Measurements from ENCODE around the gene RBFOX2. TPM values are rescaled to one million over a fixed set of nuclear protein-coding genes. Genes with fewer than 3 reads are reported as not detected.
"Not testable (repeated sequence)": the region's sequence is repeated elsewhere in the genome, so short reads cannot be mapped to it uniquely, and the experiment has no call there.

RBFOX2 gene
- total and polyA plus RNA-seq, 2 experiments from 2014 or later, result 88.8 to 131 TPM

GRCh38 chr22:36048911-36049677 is 20.5 kb upstream of the RBFOX2 start:
- peaks cover 11% of the 10 kb centered on the region for H3K4me1 Mint-ChIP-seq
- Histone ChIP-seq H3F3A (replicated peaks; ENCODE audit: low read depth) (no peaks in the 10 kb centered on the region), H3K27me3 (ENCODE audit: insufficient read depth) (no peaks in the 10 kb centered on the region), H4K20me1 (replicated peaks; ENCODE audit: insufficient read depth) (no peaks in the 10 kb centered on the region), H3K4me1 (ENCODE audit: insufficient read depth) (peaks cover 5% of the 10 kb centered on the region), H3K36me3 (ENCODE audit: insufficient read depth) (no peaks in the 10 kb centered on the region), H2AFZ (no peak overlapping the region), H3K79me2 (replicated peaks; ENCODE audit: insufficient read depth) (no peaks in the 10 kb centered on the region), H3K9me2 (ENCODE audit: insufficient read depth) (no peaks in the 10 kb centered on the region), H3K4me2 (no peak overlapping the region), H3K27ac (ENCODE audit: low read depth) (no peak overlapping the region), H3K4me3 (no peak overlapping the region)
- H3K27ac Mint-ChIP-seq, result no peak overlapping the region
- no peak for TF ChIP-seq ZNF462 (CRISPR knock-in tag; IDR thresholded peaks at IDR 0.05)
- no peak for TF ChIP-seq ETS1 (IDR thresholded peaks at IDR 0.05)
- no peak for ATAC-seq
- no peak for DNase-seq (ENCODE audit: low spot score)
- no peaks in the 10 kb centered on the region for H3K36me3 Mint-ChIP-seq (ENCODE audit: low read depth)
- no peak overlapping the region for H3K4me3 Mint-ChIP-seq
- no peaks in the 10 kb centered on the region; the same call in 2 of the 3 replicates for H3K9me3 Mint-ChIP-seq
- H3K27me3 Mint-ChIP-seq (ENCODE audit: insufficient read depth, low read depth, poor library complexity), result peaks cover 14% of the 10 kb centered on the region

GRCh38 chr22:36044517-36044916 is 15.9 kb upstream of the RBFOX2 start:
- H3K4me3 Mint-ChIP-seq; H3K9me2 ChIP-seq (ENCODE audit: insufficient read depth); ATAC-seq; H3K27me3 ChIP-seq (ENCODE audit: insufficient read depth); H2AFZ ChIP-seq; H3K27me3 Mint-ChIP-seq (ENCODE audit: insufficient read depth, low read depth, poor library complexity); H3K36me3 ChIP-seq (ENCODE audit: insufficient read depth); H4K20me1 ChIP-seq (replicated peaks; ENCODE audit: insufficient read depth); H3K4me2 ChIP-seq; H3K27ac ChIP-seq (ENCODE audit: low read depth); H3K36me3 Mint-ChIP-seq (ENCODE audit: low read depth); H3K79me2 ChIP-seq (replicated peaks; ENCODE audit: insufficient read depth); H3K4me3 ChIP-seq; H3F3A ChIP-seq (replicated peaks; ENCODE audit: low read depth); H3K9me3 Mint-ChIP-seq; DNase-seq (ENCODE audit: low spot score); H3K4me1 Mint-ChIP-seq; H3K4me1 ChIP-seq (ENCODE audit: insufficient read depth); H3K27ac Mint-ChIP-seq: not testable (repeated sequence)

Measured in GM23338 (cell line).